Measurements from ENCODE around the gene DPF3. TPM values are rescaled to one million over a fixed set of nuclear protein-coding genes. Genes with fewer than 3 reads are reported as not detected.

DPF3 gene
- total RNA-seq, 4 donors from 2014 or later, result 0.39 to 3.4 (median 1.6) TPM

DNA sequence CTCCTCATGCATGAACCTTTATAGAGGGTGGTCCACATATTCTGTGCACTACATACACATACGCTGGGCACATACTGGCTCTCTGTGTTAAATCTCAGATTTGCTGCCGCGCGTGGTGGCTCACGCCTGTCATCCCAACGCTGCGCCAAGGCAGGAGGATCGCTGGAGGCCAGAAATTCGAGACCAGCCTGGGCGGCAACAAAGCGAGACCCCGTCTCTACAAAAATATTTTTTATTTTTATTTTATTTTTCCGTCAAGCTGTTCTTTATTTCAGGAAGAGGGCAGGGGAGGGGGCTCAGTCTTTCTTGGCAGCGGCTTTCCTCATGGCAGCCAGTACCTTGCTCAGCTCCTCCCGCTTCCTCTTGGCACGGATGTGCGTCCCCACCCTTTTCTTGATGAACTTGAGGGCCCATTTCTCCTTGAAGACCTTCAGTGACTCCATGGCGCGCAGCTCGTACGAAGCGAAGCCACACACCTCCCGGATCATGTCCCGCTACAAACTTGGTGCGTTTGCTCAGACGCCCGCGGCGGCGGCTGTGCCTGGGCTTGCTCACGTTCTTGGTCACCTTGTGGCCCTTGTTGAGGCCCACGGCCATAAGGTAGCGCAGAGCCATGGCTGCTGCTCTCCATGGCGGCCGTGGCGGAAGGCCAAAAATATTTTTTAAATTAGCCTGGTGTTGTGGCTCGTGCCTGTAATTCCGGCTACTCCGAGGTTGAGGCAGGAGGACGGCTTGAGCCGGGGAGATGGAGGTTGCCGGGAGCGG, 35.6 kb upstream of the DPF3 start:
- Histone ChIP-seq H3K36me3 (no peaks in the 10 kb centered on the region), H3K4me3 (no peak overlapping the region), H3K27me3 (no peaks in the 10 kb centered on the region), H3K27ac (no peak overlapping the region), H3K9me3 (no peaks in the 10 kb centered on the region), H3K4me1 (peaks cover 12% of the 10 kb centered on the region)
- WGBS, result 94% methylated on average over 42 of the region's 43 CpGs
- DNase-seq (ENCODE audit: low spot score in 2 of 2), result no peak
- TF ChIP-seq POLR2A (IDR thresholded peaks at IDR 0.05) (no peak), EP300 (IDR thresholded peaks at IDR 0.05) (no peak), POLR2AphosphoS5 (IDR thresholded peaks at IDR 0.05) (no peak)
- TF ChIP-seq, protein P1, sequence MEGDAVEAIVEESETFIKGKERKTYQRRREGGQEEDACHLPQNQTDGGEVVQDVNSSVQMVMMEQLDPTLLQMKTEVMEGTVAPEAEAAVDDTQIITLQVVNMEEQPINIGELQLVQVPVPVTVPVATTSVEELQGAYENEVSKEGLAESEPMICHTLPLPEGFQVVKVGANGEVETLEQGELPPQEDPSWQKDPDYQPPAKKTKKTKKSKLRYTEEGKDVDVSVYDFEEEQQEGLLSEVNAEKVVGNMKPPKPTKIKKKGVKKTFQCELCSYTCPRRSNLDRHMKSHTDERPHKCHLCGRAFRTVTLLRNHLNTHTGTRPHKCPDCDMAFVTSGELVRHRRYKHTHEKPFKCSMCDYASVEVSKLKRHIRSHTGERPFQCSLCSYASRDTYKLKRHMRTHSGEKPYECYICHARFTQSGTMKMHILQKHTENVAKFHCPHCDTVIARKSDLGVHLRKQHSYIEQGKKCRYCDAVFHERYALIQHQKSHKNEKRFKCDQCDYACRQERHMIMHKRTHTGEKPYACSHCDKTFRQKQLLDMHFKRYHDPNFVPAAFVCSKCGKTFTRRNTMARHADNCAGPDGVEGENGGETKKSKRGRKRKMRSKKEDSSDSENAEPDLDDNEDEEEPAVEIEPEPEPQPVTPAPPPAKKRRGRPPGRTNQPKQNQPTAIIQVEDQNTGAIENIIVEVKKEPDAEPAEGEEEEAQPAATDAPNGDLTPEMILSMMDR (IDR thresholded peaks at IDR 0.05), result no peak

- H3K27me3 ChIP-seq, result no peaks in the 10 kb centered on the region
- no peak for DNase-seq (ENCODE audit: low spot score in 2 of 2)
- no peak for TF ChIP-seq POLR2A (IDR thresholded peaks at IDR 0.05)
- TF ChIP-seq EP300 (IDR thresholded peaks at IDR 0.05), result no peak
- no peak for TF ChIP-seq POLR2AphosphoS5 (IDR thresholded peaks at IDR 0.05)
- TF ChIP-seq, protein P1 (IDR thresholded peaks at IDR 0.05), result no peak
- peaks cover 12% of the 10 kb centered on the region for H3K4me1 ChIP-seq
- 86% methylated on average over 4 of the region's 21 CpGs for WGBS
- H3K9me3 ChIP-seq, result no peaks in the 10 kb centered on the region
- H3K4me3 ChIP-seq, result no peak overlapping the region
- no peak overlapping the region for H3K27ac ChIP-seq
- H3K36me3 ChIP-seq, result no peaks in the 10 kb centered on the region
Observed at GRCh38 chr14:72928872-72929271, 35.0 kb upstream of the DPF3 start.

DNA sequence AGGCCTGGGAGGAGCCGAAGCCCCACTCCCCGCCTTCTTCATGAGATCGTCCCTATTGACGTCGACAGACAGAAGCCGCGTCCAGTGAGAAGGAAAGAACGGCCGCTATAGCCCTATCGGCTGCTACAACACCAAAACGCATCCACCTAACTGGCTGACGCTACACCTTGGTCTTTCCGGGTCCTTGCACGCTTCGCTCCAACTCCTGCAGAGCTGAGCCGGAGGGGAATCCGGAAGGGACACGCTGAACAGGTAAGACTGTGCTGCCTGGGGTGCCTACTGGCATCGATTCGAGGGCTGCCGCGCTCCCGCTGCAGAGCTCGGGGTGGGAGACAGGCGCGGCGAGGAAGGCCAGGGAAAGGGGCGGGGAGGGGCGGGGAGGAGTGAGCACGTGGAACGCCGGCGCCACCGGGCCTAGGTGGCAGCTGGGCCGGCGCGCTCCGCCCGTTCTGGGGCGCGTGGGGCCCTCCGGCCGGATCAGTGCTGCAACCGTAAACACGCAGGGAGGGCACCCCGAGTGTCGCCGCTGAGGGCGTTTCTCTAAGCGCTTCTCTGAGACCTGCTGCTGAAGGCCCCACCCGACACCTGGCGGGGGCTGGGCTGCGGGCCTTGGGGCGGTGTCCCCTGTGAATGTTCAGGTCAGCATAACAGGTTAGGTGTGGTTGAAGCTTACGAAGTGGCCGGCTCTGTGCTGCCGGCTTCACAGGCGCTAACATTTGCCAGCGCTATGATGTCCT, 32.6 kb upstream of the DPF3 start, which contains the start of gene DCAF4:
Gene DCAF4, plus strand, starts transcription at position 173 of the 737 bp plus-strand sequence. CDS start 11,515 bp downstream, outside the sequence.
- TF ChIP-seq, protein P1 (IDR thresholded peaks at IDR 0.05), result no peak
- TF ChIP-seq POLR2A (IDR thresholded peaks at IDR 0.05) (no peak), POLR2AphosphoS5 (IDR thresholded peaks at IDR 0.05) (peak in 1 of 3 donors; percentile 33), EP300 (IDR thresholded peaks at IDR 0.05) (no peak)
- no peaks in the 10 kb centered on the region for H3K9me3 ChIP-seq
- peak within 1 kb of the TSS; percentile 68 for H3K4me3 ChIP-seq
- WGBS, result 0% methylated on average over 13 of the region's 59 CpGs
- H3K4me1 ChIP-seq, result peaks cover 12% of the 10 kb centered on the region
- peak within 1 kb of the TSS; percentile 87 for H3K27ac ChIP-seq
- H3K27me3 ChIP-seq, result no peaks in the 10 kb centered on the region
- peak; percentile 97 for DNase-seq (ENCODE audit: low spot score in 2 of 2)
- no peaks in the 10 kb centered on the region for H3K36me3 ChIP-seq

DNA sequence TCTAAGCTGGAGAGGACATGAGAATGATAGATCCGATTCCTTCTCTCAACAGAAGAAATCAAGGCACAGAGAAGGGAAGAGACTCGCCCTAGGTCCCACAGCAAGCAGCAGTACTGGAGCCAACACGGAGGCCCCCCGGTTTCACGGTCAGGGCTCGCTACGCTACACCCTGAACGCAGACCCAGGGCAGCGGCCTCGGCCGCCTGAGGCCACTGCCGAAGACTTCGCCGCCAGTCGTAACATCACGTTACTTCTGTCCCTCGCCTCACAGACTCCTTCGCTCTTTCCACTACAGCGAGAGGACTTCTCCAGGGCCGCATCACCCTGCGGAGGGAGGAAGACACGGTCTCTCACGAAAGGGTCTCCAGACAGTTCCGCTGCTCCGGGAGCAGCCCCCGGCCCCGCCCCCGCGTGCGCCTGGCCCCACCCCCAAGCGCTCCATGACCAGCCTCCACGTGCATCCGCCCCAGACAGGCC, 32.0 kb upstream of the DPF3 start:
- WGBS, result 13% methylated on average over 9 of the region's 33 CpGs
- H3K27ac ChIP-seq, result peak overlapping the region; percentile 60
- TF ChIP-seq POLR2AphosphoS5 (IDR thresholded peaks at IDR 0.05) (no peak), POLR2A (IDR thresholded peaks at IDR 0.05) (no peak)
- H3K4me3 ChIP-seq, result peak overlapping the region; percentile 68
- peaks cover 12% of the 10 kb centered on the region for H3K4me1 ChIP-seq
- H3K36me3 ChIP-seq, result no peaks in the 10 kb centered on the region
- DNase-seq (ENCODE audit: low spot score in 2 of 2), result no peak
- H3K27me3 ChIP-seq, result no peaks in the 10 kb centered on the region
- no peaks in the 10 kb centered on the region for H3K9me3 ChIP-seq

- no peak for DNase-seq (ENCODE audit: low spot score in 2 of 2)
Observed at GRCh38 chr14:72925171-72925759, 31.4 kb upstream of the DPF3 start.

More at GRCh38 chr14:72925171-72925759, 31.4 kb upstream of the DPF3 start:
- H3K4me1 ChIP-seq, result peaks cover 12% of the 10 kb centered on the region
- H3K27me3 ChIP-seq, result no peaks in the 10 kb centered on the region
- peak overlapping the region; percentile 60 for H3K27ac ChIP-seq
- TF ChIP-seq POLR2A (IDR thresholded peaks at IDR 0.05) (no peak), EP300 (IDR thresholded peaks at IDR 0.05) (no peak), POLR2AphosphoS5 (IDR thresholded peaks at IDR 0.05) (no peak)
- TF ChIP-seq, protein P1 (IDR thresholded peaks at IDR 0.05), result no peak
- no peaks in the 10 kb centered on the region for H3K9me3 ChIP-seq
- no peaks in the 10 kb centered on the region for H3K36me3 ChIP-seq
- 86% methylated on average over 22 of the region's 22 CpGs for WGBS
- H3K4me3 ChIP-seq, result peak overlapping the region; percentile 68

Data from suprapubic skin (tissue), 4 donors.